ENCODE results near the gene SLC12A8.

SLC12A8 gene

GRCh38 chr3:125177746-125178145 is 34.8 kb downstream of the SLC12A8 start:
- no peak overlapping the region for H3K4me3 ChIP-seq (ENCODE audit: insufficient read depth in 1 of 2, low read depth in 1 of 2, low read length in 2 of 2)
- H2BK15ac ChIP-seq (ENCODE audit: low read depth, poor library complexity, severe bottlenecking) = no peak overlapping the region
- no peak overlapping the region for H3K4ac ChIP-seq (ENCODE audit: low read depth in 1 of 2, low read length in 2 of 2)
- H3K9me3 ChIP-seq (ENCODE audit: control insufficient read depth, low read length) = peaks cover 4% of the 10 kb centered on the region
- H2AK5ac ChIP-seq (ENCODE audit: low read length, severe bottlenecking) = no peak overlapping the region
- peaks cover 0 to 7% of the 10 kb centered on the region in 2 experiments for H3K36me3 ChIP-seq (ENCODE audit: control insufficient read depth in 1 of 2, insufficient read depth in 2 of 2, low read depth in 1 of 2, low read length in 2 of 2)
- no peak overlapping the region for H2BK5ac ChIP-seq (ENCODE audit: low read depth, low read length, poor library complexity, severe bottlenecking)
- no peak overlapping the region for H2AFZ ChIP-seq (ENCODE audit: low read depth, low read length)
- H3K9ac ChIP-seq (ENCODE audit: low read length) = no peak overlapping the region
- no peaks in the 10 kb centered on the region for H3K27me3 ChIP-seq (ENCODE audit: control insufficient read depth in 1 of 2, insufficient read depth in 1 of 2, low read length in 2 of 2)
- no peak overlapping the region for H4K8ac ChIP-seq (ENCODE audit: low read length)
- H2BK120ac ChIP-seq (ENCODE audit: low read depth, low read length) = no peak overlapping the region
- no peak overlapping the region for H3K27ac ChIP-seq (ENCODE audit: low read length, poor library complexity, severe bottlenecking)
- peaks cover 2% of the 10 kb centered on the region for H3K4me1 ChIP-seq (ENCODE audit: control insufficient read depth, insufficient read depth, low read depth, low read length)
- no peak overlapping the region for H3K18ac ChIP-seq (ENCODE audit: low read depth in 1 of 2, low read length in 2 of 2)
- no peak overlapping the region for H3K14ac ChIP-seq (ENCODE audit: low read length in 2 of 2)
- H3K79me1 ChIP-seq (replicated peaks; ENCODE audit: low read length, poor library complexity, severe bottlenecking) = peaks cover 3% of the 10 kb centered on the region
- H4K91ac ChIP-seq (ENCODE audit: low read length) = no peak overlapping the region
- peak overlapping the region in 1 of 2 experiments; percentile 64 for H2BK12ac ChIP-seq (ENCODE audit: low read length in 2 of 2)
- WGBS = 95% methylated on average over 13 of the region's 13 CpGs
- peak overlapping the region in 1 of 2 experiments; percentile 42 for H3K23ac ChIP-seq (ENCODE audit: low read length in 2 of 2)
- no peak for DNase-seq
- H3K4me2 ChIP-seq (ENCODE audit: low read length, poor library complexity, severe bottlenecking) = no peak overlapping the region

GRCh38 chr3:125175295-125176078 is 37.1 kb downstream of the SLC12A8 start:
- WGBS = 76% methylated on average over 7 of the region's 7 CpGs
- Histone ChIP-seq H2AFZ (ENCODE audit: low read depth, low read length) (no peak overlapping the region), H4K91ac (ENCODE audit: low read length) (no peak overlapping the region), H4K8ac (ENCODE audit: low read length) (no peak overlapping the region), H3K9ac (ENCODE audit: low read length) (no peak overlapping the region), H2BK5ac (ENCODE audit: low read depth, low read length, poor library complexity, severe bottlenecking) (no peak overlapping the region), H3K18ac (ENCODE audit: low read depth in 1 of 2, low read length in 2 of 2) (no peak overlapping the region), H3K27ac (ENCODE audit: low read length, poor library complexity, severe bottlenecking) (no peak overlapping the region), H3K79me1 (replicated peaks; ENCODE audit: low read length, poor library complexity, severe bottlenecking) (peaks cover 3% of the 10 kb centered on the region), H2BK15ac (ENCODE audit: low read depth, poor library complexity, severe bottlenecking) (no peak overlapping the region), H2BK12ac (ENCODE audit: low read length in 2 of 2) (no peak overlapping the region), H3K4ac (ENCODE audit: low read depth in 1 of 2, low read length in 2 of 2) (no peak overlapping the region), H3K4me1 (ENCODE audit: control insufficient read depth, insufficient read depth, low read depth, low read length) (peaks cover 2% of the 10 kb centered on the region), H3K4me3 (ENCODE audit: insufficient read depth in 1 of 2, low read depth in 1 of 2, low read length in 2 of 2) (no peak overlapping the region), H2BK120ac (ENCODE audit: low read depth, low read length) (no peak overlapping the region), H2AK5ac (ENCODE audit: low read length, severe bottlenecking) (no peak overlapping the region), H3K36me3 (ENCODE audit: control insufficient read depth in 1 of 2, insufficient read depth in 2 of 2, low read depth in 1 of 2, low read length in 2 of 2) (peaks cover 0 to 7% of the 10 kb centered on the region in 2 experiments), H3K4me2 (ENCODE audit: low read length, poor library complexity, severe bottlenecking) (no peak overlapping the region), H3K23ac (ENCODE audit: low read length in 2 of 2) (no peak overlapping the region), H3K9me3 (ENCODE audit: control insufficient read depth, low read length) (peaks cover 4% of the 10 kb centered on the region), H3K27me3 (ENCODE audit: control insufficient read depth in 1 of 2, insufficient read depth in 1 of 2, low read length in 2 of 2) (no peaks in the 10 kb centered on the region), H3K14ac (ENCODE audit: low read length in 2 of 2) (no peak overlapping the region)
- DNase-seq = no peak

GRCh38 chr3:125172346-125172745 is 40.2 kb downstream of the SLC12A8 start:
- no peak overlapping the region for H3K4ac ChIP-seq (ENCODE audit: low read depth in 1 of 2, low read length in 2 of 2)
- no peak overlapping the region for H3K14ac ChIP-seq (ENCODE audit: low read length in 2 of 2)
- H4K91ac ChIP-seq (ENCODE audit: low read length) = no peak overlapping the region
- peaks cover 4% of the 10 kb centered on the region for H3K9me3 ChIP-seq (ENCODE audit: control insufficient read depth, low read length)
- H2AFZ ChIP-seq (ENCODE audit: low read depth, low read length) = no peak overlapping the region
- no peak overlapping the region for H3K27ac ChIP-seq (ENCODE audit: low read length, poor library complexity, severe bottlenecking)
- no peak for DNase-seq
- H3K27me3 ChIP-seq (ENCODE audit: control insufficient read depth in 1 of 2, insufficient read depth in 1 of 2, low read length in 2 of 2) = no peaks in the 10 kb centered on the region
- no peak overlapping the region for H3K4me2 ChIP-seq (ENCODE audit: low read length, poor library complexity, severe bottlenecking)
- H3K79me1 ChIP-seq (replicated peaks; ENCODE audit: low read length, poor library complexity, severe bottlenecking) = no peaks in the 10 kb centered on the region
- peaks cover 0 to 7% of the 10 kb centered on the region in 2 experiments for H3K36me3 ChIP-seq (ENCODE audit: control insufficient read depth in 1 of 2, insufficient read depth in 2 of 2, low read depth in 1 of 2, low read length in 2 of 2)
- no peak overlapping the region for H2BK12ac ChIP-seq (ENCODE audit: low read length in 2 of 2)
- no peak overlapping the region for H2AK5ac ChIP-seq (ENCODE audit: low read length, severe bottlenecking)
- H3K9ac ChIP-seq (ENCODE audit: low read length) = no peak overlapping the region
- no peaks in the 10 kb centered on the region for H3K4me1 ChIP-seq (ENCODE audit: control insufficient read depth, insufficient read depth, low read depth, low read length)
- H2BK5ac ChIP-seq (ENCODE audit: low read depth, low read length, poor library complexity, severe bottlenecking) = no peak overlapping the region
- H2BK120ac ChIP-seq (ENCODE audit: low read depth, low read length) = no peak overlapping the region
- H4K8ac ChIP-seq (ENCODE audit: low read length) = no peak overlapping the region
- no peak overlapping the region for H3K23ac ChIP-seq (ENCODE audit: low read length in 2 of 2)
- no peak overlapping the region for H3K4me3 ChIP-seq (ENCODE audit: insufficient read depth in 1 of 2, low read depth in 1 of 2, low read length in 2 of 2)
- no peak overlapping the region for H3K18ac ChIP-seq (ENCODE audit: low read depth in 1 of 2, low read length in 2 of 2)
- WGBS = no CpG with 5 or more reads among the region's 2 CpGs
- H2BK15ac ChIP-seq (ENCODE audit: low read depth, poor library complexity, severe bottlenecking) = no peak overlapping the region

- Histone ChIP-seq H2BK5ac (ENCODE audit: low read depth, low read length, poor library complexity, severe bottlenecking) (no peak overlapping the region), H3K9me3 (ENCODE audit: control insufficient read depth, low read length) (no peaks in the 10 kb centered on the region), H2BK120ac (ENCODE audit: low read depth, low read length) (no peak overlapping the region), H2BK15ac (ENCODE audit: low read depth, poor library complexity, severe bottlenecking) (no peak overlapping the region), H3K79me1 (replicated peaks; ENCODE audit: low read length, poor library complexity, severe bottlenecking) (peaks cover 2% of the 10 kb centered on the region), H3K4me2 (ENCODE audit: low read length, poor library complexity, severe bottlenecking) (no peak overlapping the region), H2AFZ (ENCODE audit: low read depth, low read length) (no peak overlapping the region), H3K9ac (ENCODE audit: low read length) (no peak overlapping the region), H3K36me3 (ENCODE audit: control insufficient read depth in 1 of 2, insufficient read depth in 2 of 2, low read depth in 1 of 2, low read length in 2 of 2) (peaks cover 0 to 15% of the 10 kb centered on the region in 2 experiments), H3K27ac (ENCODE audit: low read length, poor library complexity, severe bottlenecking) (no peak overlapping the region), H3K23ac (ENCODE audit: low read length in 2 of 2) (no peak overlapping the region), H2BK12ac (ENCODE audit: low read length in 2 of 2) (no peak overlapping the region), H3K4me3 (ENCODE audit: insufficient read depth in 1 of 2, low read depth in 1 of 2, low read length in 2 of 2) (no peak overlapping the region), H3K18ac (ENCODE audit: low read depth in 1 of 2, low read length in 2 of 2) (no peak overlapping the region), H4K8ac (ENCODE audit: low read length) (no peak overlapping the region), H3K14ac (ENCODE audit: low read length in 2 of 2) (no peak overlapping the region), H4K91ac (ENCODE audit: low read length) (no peak overlapping the region), H3K27me3 (ENCODE audit: control insufficient read depth in 1 of 2, insufficient read depth in 1 of 2, low read length in 2 of 2) (no peaks in the 10 kb centered on the region), H3K4me1 (ENCODE audit: control insufficient read depth, insufficient read depth, low read depth, low read length) (peaks cover 4% of the 10 kb centered on the region), H3K4ac (ENCODE audit: low read depth in 1 of 2, low read length in 2 of 2) (no peak overlapping the region), H2AK5ac (ENCODE audit: low read length, severe bottlenecking) (no peak overlapping the region)
- 83% methylated on average over 4 of the region's 4 CpGs for whole genome bisulfite sequencing
- no peak for DNase-seq
Observed at GRCh38 chr3:125168711-125169393, 43.7 kb downstream of the SLC12A8 start.

All from mesenchymal stem cell (in vitro differentiated cells and primary cell).